ENCODE data around the gene CXorf58. TPM values are rescaled to one million over a fixed set of nuclear protein-coding genes. Genes with fewer than 3 reads are reported as not detected.

The CXorf58 gene
- total and polyA plus RNA-seq, 2 of the 4 experiments (the other 2 are of a cell fraction) = not detected

- no peak overlapping the region for H3K18ac ChIP-seq (ENCODE audit: low read depth, low read length)
- no peak overlapping the region for H3K9ac ChIP-seq (ENCODE audit: low read depth, low read length)
- H3K4me1 ChIP-seq (ENCODE audit: control insufficient read depth, insufficient read depth, low read length) = no peaks in the 10 kb centered on the region
- peaks cover 4% of the 10 kb centered on the region for H3K27me3 ChIP-seq (ENCODE audit: control insufficient read depth, insufficient read depth, low read length)
- no peak overlapping the region for H2AK5ac ChIP-seq (ENCODE audit: low read depth, low read length)
- no CpG with 5 or more reads among the region's 1 CpG for WGBS, 2 experiments (ENCODE audit: extremely low coverage in 2 of 2, insufficient read length in 1 of 2)
- in situ Hi-C loops (cut with MboI; ENCODE audit: low sequenced_read_pairs) = no loop called here
- POLR2A ChIA-PET (ENCODE audit: unreplicated experiment) = no interaction called here
- H3K23ac ChIP-seq (ENCODE audit: low read depth, low read length) = no peak overlapping the region
- H3K27ac ChIP-seq (ENCODE audit: insufficient read depth, low read length) = no peak overlapping the region
- H3K9me3 ChIP-seq (ENCODE audit: control insufficient read depth, insufficient read depth, low read length) = no peaks in the 10 kb centered on the region
- no peak overlapping the region for H2AFZ ChIP-seq (replicated peaks; ENCODE audit: low read length, poor library complexity)
- H3K14ac ChIP-seq (replicated peaks; ENCODE audit: low read depth, low read length) = no peak overlapping the region
- no peak overlapping the region for H3K4me2 ChIP-seq (ENCODE audit: low read depth, low read length)
- BruUV-seq (replicated peaks) = no TSS peak
- H3K4ac ChIP-seq (ENCODE audit: low read depth, low read length) = no peak overlapping the region
- no peak overlapping the region for H2BK120ac ChIP-seq (ENCODE audit: low read depth, low read length)
- H2BK5ac ChIP-seq (ENCODE audit: low read depth, low read length, poor library complexity, severe bottlenecking) = no peak overlapping the region
- H4K8ac ChIP-seq (ENCODE audit: low read depth in 2 of 2, low read length in 2 of 2) = no peak overlapping the region
- dilution Hi-C loops (cut with HindIII; ENCODE audit: low sequenced_read_pairs, unreplicated experiment) = no loop called here
- no peaks in the 10 kb centered on the region for H3K9me1 ChIP-seq (ENCODE audit: insufficient read depth, low read length)
- no peaks in the 10 kb centered on the region for H3K79me1 ChIP-seq (ENCODE audit: low read depth in 1 of 2, low read length in 2 of 2)
- intact Hi-C loops (cut with micrococcal nuclease) = no loop called here
- DNase-seq (peak; percentile 38), ATAC-seq (ENCODE audit: low read depth) (no peak; the same call in 1 of the 2 replicates)
- H3K4me3 ChIP-seq (ENCODE audit: insufficient read depth, low read depth, low read length) = no peak overlapping the region
- H2BK15ac ChIP-seq (ENCODE audit: low read depth, low read length) = no peak overlapping the region
- H3K36me3 ChIP-seq (ENCODE audit: control insufficient read depth, insufficient read depth, low read length) = no peaks in the 10 kb centered on the region
- TF ChIP-seq MAZ (IDR thresholded peaks at IDR 0.05; ENCODE audit: borderline replicate concordance, low read depth, low read length) (no peak), USF2 (IDR thresholded peaks at IDR 0.05; ENCODE audit: low read depth, low read length) (no peak), BHLHE40 (IDR thresholded peaks at IDR 0.05; ENCODE audit: low read depth, low read length) (no peak), SMC3 (IDR thresholded peaks at IDR 0.05; ENCODE audit: low read depth, low read length) (no peak), FOS (IDR thresholded peaks at IDR 0.05; ENCODE audit: low read depth, low read length) (no peak), MAFK (IDR thresholded peaks at IDR 0.05; ENCODE audit: low read depth, low read length) (peak; percentile 69), CEBPB (IDR thresholded peaks at IDR 0.05; ENCODE audit: low read depth, low read length) (no peak), NFE2L2 (IDR thresholded peaks at IDR 0.05; ENCODE audit: low read depth, low read length) (peak; percentile 80), MXI1 (IDR thresholded peaks at IDR 0.05; ENCODE audit: borderline replicate concordance, low read depth, low read length) (no peak), RFX5 (IDR thresholded peaks at IDR 0.05; ENCODE audit: low read depth, low read length) (no peak), CHD1 (IDR thresholded peaks at IDR 0.05; ENCODE audit: low read depth, low read length) (no peak)
- TF ChIP-seq, protein P1, sequence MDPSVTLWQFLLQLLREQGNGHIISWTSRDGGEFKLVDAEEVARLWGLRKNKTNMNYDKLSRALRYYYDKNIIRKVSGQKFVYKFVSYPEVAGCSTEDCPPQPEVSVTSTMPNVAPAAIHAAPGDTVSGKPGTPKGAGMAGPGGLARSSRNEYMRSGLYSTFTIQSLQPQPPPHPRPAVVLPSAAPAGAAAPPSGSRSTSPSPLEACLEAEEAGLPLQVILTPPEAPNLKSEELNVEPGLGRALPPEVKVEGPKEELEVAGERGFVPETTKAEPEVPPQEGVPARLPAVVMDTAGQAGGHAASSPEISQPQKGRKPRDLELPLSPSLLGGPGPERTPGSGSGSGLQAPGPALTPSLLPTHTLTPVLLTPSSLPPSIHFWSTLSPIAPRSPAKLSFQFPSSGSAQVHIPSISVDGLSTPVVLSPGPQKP (IDR thresholded peaks at IDR 0.05; ENCODE audit: borderline replicate concordance, low read depth, low read length) = no peak
- TF ChIP-seq, protein P2, sequence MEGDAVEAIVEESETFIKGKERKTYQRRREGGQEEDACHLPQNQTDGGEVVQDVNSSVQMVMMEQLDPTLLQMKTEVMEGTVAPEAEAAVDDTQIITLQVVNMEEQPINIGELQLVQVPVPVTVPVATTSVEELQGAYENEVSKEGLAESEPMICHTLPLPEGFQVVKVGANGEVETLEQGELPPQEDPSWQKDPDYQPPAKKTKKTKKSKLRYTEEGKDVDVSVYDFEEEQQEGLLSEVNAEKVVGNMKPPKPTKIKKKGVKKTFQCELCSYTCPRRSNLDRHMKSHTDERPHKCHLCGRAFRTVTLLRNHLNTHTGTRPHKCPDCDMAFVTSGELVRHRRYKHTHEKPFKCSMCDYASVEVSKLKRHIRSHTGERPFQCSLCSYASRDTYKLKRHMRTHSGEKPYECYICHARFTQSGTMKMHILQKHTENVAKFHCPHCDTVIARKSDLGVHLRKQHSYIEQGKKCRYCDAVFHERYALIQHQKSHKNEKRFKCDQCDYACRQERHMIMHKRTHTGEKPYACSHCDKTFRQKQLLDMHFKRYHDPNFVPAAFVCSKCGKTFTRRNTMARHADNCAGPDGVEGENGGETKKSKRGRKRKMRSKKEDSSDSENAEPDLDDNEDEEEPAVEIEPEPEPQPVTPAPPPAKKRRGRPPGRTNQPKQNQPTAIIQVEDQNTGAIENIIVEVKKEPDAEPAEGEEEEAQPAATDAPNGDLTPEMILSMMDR (conservative IDR thresholded peaks at IDR 0.05; ENCODE audit: low read depth, low read length) = no peak
- H4K5ac ChIP-seq (ENCODE audit: low read depth, low read length) = no peak overlapping the region
- no peak overlapping the region for H4K91ac ChIP-seq (ENCODE audit: insufficient read depth, low read depth, low read length)
- no peaks in the 10 kb centered on the region for H4K20me1 ChIP-seq (ENCODE audit: insufficient read depth, low read length)
- H3K56ac ChIP-seq (ENCODE audit: extremely low read depth, insufficient read depth, low read length) = no peak overlapping the region
- CTCF ChIA-PET = no interaction called here
- H2BK20ac ChIP-seq (ENCODE audit: low read depth, low read length) = no peak overlapping the region
- H2AK9ac ChIP-seq (replicated peaks; ENCODE audit: low read depth, low read length, poor library complexity) = no peak overlapping the region
Observed at GRCh38 chrX:23938690-23939089, 30.9 kb downstream of the CXorf58 start.

Data from IMR-90 (cell line).